Measurements from ENCODE around the gene C19orf73. TPM values are rescaled to one million over a fixed set of nuclear protein-coding genes. Genes with fewer than 3 reads are reported as not detected.

C19orf73 gene
- total and polyA plus RNA-seq, 9 of the 15 experiments (the other 6 are each of a cell fraction or from before 2014, with no cell fraction given): 0.08 to 7.4 (median 1.4) TPM

DNA sequence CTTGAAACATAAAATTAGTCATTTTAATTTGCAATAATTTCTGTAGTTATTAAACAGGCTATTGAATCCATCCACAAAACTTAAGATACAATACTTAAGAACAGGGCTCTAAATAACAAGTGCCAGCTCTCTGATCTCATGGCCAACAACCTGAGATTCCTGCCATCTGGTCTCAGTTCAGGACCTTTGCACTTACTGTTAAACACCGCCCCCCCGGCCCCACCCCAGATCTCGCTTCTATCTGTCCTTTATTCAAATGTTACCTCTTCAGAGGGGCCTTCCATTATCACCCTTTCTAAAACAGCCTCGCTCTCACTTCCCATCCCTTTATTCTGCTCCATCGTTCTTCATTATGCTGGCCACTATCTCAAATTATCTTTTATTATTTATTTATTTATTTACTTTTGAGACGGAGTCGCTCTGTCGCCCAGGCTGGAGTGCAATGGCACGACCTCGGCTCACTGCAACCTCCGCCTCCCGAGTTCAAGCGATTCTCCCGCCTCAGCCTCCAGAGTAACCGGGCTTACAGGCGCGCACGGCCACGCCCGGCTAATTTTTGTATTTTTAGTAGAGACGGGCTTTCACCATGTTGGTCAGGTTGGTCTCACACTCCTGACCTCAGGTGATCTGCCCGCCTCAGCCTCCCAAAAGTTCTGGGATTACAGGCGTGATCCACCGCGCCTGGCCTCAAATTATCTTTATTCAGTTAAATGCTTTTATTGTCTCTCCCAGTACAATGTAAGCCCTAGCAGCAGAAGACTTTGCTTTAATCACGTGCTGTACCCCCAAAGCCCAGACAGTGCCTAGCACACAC lies 34.5 kb downstream of the C19orf73 start (continued):
- TF ChIP-seq, protein P1, sequence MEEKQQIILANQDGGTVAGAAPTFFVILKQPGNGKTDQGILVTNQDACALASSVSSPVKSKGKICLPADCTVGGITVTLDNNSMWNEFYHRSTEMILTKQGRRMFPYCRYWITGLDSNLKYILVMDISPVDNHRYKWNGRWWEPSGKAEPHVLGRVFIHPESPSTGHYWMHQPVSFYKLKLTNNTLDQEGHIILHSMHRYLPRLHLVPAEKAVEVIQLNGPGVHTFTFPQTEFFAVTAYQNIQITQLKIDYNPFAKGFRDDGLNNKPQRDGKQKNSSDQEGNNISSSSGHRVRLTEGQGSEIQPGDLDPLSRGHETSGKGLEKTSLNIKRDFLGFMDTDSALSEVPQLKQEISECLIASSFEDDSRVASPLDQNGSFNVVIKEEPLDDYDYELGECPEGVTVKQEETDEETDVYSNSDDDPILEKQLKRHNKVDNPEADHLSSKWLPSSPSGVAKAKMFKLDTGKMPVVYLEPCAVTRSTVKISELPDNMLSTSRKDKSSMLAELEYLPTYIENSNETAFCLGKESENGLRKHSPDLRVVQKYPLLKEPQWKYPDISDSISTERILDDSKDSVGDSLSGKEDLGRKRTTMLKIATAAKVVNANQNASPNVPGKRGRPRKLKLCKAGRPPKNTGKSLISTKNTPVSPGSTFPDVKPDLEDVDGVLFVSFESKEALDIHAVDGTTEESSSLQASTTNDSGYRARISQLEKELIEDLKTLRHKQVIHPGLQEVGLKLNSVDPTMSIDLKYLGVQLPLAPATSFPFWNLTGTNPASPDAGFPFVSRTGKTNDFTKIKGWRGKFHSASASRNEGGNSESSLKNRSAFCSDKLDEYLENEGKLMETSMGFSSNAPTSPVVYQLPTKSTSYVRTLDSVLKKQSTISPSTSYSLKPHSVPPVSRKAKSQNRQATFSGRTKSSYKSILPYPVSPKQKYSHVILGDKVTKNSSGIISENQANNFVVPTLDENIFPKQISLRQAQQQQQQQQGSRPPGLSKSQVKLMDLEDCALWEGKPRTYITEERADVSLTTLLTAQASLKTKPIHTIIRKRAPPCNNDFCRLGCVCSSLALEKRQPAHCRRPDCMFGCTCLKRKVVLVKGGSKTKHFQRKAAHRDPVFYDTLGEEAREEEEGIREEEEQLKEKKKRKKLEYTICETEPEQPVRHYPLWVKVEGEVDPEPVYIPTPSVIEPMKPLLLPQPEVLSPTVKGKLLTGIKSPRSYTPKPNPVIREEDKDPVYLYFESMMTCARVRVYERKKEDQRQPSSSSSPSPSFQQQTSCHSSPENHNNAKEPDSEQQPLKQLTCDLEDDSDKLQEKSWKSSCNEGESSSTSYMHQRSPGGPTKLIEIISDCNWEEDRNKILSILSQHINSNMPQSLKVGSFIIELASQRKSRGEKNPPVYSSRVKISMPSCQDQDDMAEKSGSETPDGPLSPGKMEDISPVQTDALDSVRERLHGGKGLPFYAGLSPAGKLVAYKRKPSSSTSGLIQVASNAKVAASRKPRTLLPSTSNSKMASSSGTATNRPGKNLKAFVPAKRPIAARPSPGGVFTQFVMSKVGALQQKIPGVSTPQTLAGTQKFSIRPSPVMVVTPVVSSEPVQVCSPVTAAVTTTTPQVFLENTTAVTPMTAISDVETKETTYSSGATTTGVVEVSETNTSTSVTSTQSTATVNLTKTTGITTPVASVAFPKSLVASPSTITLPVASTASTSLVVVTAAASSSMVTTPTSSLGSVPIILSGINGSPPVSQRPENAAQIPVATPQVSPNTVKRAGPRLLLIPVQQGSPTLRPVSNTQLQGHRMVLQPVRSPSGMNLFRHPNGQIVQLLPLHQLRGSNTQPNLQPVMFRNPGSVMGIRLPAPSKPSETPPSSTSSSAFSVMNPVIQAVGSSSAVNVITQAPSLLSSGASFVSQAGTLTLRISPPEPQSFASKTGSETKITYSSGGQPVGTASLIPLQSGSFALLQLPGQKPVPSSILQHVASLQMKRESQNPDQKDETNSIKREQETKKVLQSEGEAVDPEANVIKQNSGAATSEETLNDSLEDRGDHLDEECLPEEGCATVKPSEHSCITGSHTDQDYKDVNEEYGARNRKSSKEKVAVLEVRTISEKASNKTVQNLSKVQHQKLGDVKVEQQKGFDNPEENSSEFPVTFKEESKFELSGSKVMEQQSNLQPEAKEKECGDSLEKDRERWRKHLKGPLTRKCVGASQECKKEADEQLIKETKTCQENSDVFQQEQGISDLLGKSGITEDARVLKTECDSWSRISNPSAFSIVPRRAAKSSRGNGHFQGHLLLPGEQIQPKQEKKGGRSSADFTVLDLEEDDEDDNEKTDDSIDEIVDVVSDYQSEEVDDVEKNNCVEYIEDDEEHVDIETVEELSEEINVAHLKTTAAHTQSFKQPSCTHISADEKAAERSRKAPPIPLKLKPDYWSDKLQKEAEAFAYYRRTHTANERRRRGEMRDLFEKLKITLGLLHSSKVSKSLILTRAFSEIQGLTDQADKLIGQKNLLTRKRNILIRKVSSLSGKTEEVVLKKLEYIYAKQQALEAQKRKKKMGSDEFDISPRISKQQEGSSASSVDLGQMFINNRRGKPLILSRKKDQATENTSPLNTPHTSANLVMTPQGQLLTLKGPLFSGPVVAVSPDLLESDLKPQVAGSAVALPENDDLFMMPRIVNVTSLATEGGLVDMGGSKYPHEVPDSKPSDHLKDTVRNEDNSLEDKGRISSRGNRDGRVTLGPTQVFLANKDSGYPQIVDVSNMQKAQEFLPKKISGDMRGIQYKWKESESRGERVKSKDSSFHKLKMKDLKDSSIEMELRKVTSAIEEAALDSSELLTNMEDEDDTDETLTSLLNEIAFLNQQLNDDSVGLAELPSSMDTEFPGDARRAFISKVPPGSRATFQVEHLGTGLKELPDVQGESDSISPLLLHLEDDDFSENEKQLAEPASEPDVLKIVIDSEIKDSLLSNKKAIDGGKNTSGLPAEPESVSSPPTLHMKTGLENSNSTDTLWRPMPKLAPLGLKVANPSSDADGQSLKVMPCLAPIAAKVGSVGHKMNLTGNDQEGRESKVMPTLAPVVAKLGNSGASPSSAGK (IDR thresholded peaks at IDR 0.05): peak; percentile 78
- TF ChIP-seq, protein P2, sequence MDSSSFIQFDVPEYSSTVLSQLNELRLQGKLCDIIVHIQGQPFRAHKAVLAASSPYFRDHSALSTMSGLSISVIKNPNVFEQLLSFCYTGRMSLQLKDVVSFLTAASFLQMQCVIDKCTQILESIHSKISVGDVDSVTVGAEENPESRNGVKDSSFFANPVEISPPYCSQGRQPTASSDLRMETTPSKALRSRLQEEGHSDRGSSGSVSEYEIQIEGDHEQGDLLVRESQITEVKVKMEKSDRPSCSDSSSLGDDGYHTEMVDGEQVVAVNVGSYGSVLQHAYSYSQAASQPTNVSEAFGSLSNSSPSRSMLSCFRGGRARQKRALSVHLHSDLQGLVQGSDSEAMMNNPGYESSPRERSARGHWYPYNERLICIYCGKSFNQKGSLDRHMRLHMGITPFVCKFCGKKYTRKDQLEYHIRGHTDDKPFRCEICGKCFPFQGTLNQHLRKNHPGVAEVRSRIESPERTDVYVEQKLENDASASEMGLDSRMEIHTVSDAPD (CRISPR knock-in tag; IDR thresholded peaks at IDR 0.05): no peak
- TF ChIP-seq SMARCA4 (IDR thresholded peaks at IDR 0.05) (peak; percentile 45), ERF (CRISPR knock-in tag; IDR thresholded peaks at IDR 0.05) (0 out of 2 replicates have a peak, but pooled peaks have one; percentile 45), STAT5B (CRISPR knock-in tag; IDR thresholded peaks at IDR 0.05) (no peak), TAF7 (tag; IDR thresholded peaks at IDR 0.05) (0 out of 2 replicates have a peak, but pooled peaks have one; percentile 28), CCAR2 (IDR thresholded peaks at IDR 0.05; ENCODE audit: low read depth, low read length) (no peak)
- TF ChIP-seq, protein P3, sequence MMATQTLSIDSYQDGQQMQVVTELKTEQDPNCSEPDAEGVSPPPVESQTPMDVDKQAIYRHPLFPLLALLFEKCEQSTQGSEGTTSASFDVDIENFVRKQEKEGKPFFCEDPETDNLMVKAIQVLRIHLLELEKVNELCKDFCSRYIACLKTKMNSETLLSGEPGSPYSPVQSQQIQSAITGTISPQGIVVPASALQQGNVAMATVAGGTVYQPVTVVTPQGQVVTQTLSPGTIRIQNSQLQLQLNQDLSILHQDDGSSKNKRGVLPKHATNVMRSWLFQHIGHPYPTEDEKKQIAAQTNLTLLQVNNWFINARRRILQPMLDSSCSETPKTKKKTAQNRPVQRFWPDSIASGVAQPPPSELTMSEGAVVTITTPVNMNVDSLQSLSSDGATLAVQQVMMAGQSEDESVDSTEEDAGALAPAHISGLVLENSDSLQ (IDR thresholded peaks at IDR 0.05): no peak
- TF ChIP-seq, protein P4, sequence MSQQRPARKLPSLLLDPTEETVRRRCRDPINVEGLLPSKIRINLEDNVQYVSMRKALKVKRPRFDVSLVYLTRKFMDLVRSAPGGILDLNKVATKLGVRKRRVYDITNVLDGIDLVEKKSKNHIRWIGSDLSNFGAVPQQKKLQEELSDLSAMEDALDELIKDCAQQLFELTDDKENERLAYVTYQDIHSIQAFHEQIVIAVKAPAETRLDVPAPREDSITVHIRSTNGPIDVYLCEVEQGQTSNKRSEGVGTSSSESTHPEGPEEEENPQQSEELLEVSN (IDR thresholded peaks at IDR 0.05; ENCODE audit: borderline replicate concordance in 1 of 2, extremely low read depth in 1 of 2, insufficient read depth in 1 of 2, insufficient read length in 1 of 2, low read depth in 1 of 2, low read length in 1 of 2, poor library complexity in 1 of 2, severe bottlenecking in 1 of 2): peak in 1 of 2 experiments; percentile 68

Data from K562 (cell line).